Activated gamma-delta T cell treated with anti-CD3 and anti-CD28 coated beads, Interleukin-2, amount 50 U/mL, for 16 hours (primary cell): ENCODE data around the gene ASPHD2.
"Not testable (repeated sequence)": the region's sequence is repeated elsewhere in the genome, so short reads cannot be mapped to it uniquely, and the experiment has no call there.

Experiments used
- DNase-seq: peaks from one replicate; pipeline ENCODE4 v3.0.0-alpha.2; 2020; ENCODE audit warnings: low read depth

The ASPHD2 gene

GRCh38 chr22:26416670-26417276 is 12.3 kb upstream of the ASPHD2 start:
- no peak for DNase-seq

- DNase-seq: no peak
These were observed 11.7 kb upstream of the ASPHD2 start for GRCh38 chr22:26417406-26417805.

GRCh38 chr22:26418620-26419019 is 10.4 kb upstream of the ASPHD2 start:
- no peak for DNase-seq

GRCh38 chr22:26426924-26427323 is 2.1 kb upstream of the ASPHD2 start:
- DNase-seq: no peak

GRCh38 chr22:26429458-26430286 is 612 bp downstream of the ASPHD2 start:
- DNase-seq: no peak

GRCh38 chr22:26430600-26430999 is 1.5 kb downstream of the ASPHD2 start:
- no peak for DNase-seq

- no peak for DNase-seq
These were observed 2.4 kb downstream of the ASPHD2 start for GRCh38 chr22:26431261-26431995.

- no peak for DNase-seq
These were observed 3.7 kb downstream of the ASPHD2 start for GRCh38 chr22:26432619-26433311.

GRCh38 chr22:26433805-26434204 is 4.7 kb downstream of the ASPHD2 start:
- no peak for DNase-seq

GRCh38 chr22:26435327-26436093 is 6.5 kb downstream of the ASPHD2 start:
- no peak for DNase-seq

GRCh38 chr22:26436903-26437515 is 7.9 kb downstream of the ASPHD2 start:
- DNase-seq: no peak

- DNase-seq: no peak
These were observed 8.8 kb downstream of the ASPHD2 start for GRCh38 chr22:26437694-26438392.

- not testable (repeated sequence) for DNase-seq
These were observed 9.7 kb downstream of the ASPHD2 start for GRCh38 chr22:26438776-26439175.

GRCh38 chr22:26439559-26439958 is 10.5 kb downstream of the ASPHD2 start:
- DNase-seq: no peak

- DNase-seq: no peak
These were observed 13.2 kb downstream of the ASPHD2 start for GRCh38 chr22:26442086-26442756.

GRCh38 chr22:26443901-26444690 is 15.0 kb downstream of the ASPHD2 start:
- DNase-seq: no peak

GRCh38 chr22:26444777-26445176 is 15.7 kb downstream of the ASPHD2 start:
- no peak for DNase-seq

GRCh38 chr22:26445577-26446275 is 16.7 kb downstream of the ASPHD2 start:
- no peak for DNase-seq
